Measurements from ENCODE around the gene CELF2. TPM values are rescaled to one million over a fixed set of nuclear protein-coding genes. Genes with fewer than 3 reads are reported as not detected.

The CELF2 gene
- total RNA-seq, 1 donor from 2014 or later = 89.2 TPM

DNA sequence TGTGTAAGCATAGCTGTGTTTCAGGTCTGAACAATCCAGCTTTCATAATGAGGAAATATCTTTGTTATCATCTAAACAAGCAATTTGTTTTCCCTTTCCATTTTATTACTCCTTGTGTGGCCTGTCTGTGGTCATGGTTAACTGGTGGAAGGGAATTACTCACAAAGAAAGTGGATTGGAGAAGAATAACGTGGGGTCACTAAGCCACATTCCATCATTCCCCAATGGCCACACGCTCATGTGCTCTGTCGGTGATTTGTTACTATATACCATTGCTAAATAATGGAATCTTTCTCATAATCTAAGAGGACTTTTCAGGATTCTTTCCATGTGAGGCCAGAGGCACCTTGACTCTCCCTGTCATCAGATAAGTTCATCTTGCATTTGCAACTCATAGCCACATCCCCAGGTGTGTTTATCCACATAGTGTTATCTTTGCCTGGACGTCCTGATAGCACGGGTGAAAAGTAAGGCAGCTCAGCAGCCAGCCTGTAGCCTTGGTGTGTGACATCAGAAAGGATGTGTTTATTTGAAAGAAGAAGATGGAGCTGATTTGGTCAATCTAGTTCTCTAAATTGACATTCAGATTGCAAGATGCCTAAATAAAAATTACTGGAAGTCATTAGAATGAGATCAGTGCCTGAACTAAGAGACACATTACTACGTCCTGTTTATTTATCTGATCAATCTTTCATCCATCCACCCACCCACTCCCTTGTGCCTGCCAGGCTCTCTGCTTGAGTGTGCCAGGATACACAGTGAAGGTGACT, 128.9 kb downstream of the CELF2 start:
- peak overlapping the region; percentile 97 for H3K27ac Mint-ChIP-seq
- DNase-seq = no peak
- H3K9me3 Mint-ChIP-seq = no peaks in the 10 kb centered on the region
- intact Hi-C loops (cut with micrococcal nuclease) = loop anchor here (1.0 to 10.0 kb wide), 3 partner anchors 34 to 96 kb away; no protein-coding TSS in a partner anchor
- ChIA-PET CTCF (interaction anchor here (2.2 to 4.8 kb wide), 5 partner anchors 19 to 124 kb away, joined by 7 to 44 read pairs (median 10); no protein-coding TSS in a partner anchor), POLR2A (interaction anchor here (0.6 to 3.9 kb wide), 4 partner anchors 18 to 96 kb away, joined by 3 to 73 read pairs (median 13); no protein-coding TSS in a partner anchor)
- H3K4me3 Mint-ChIP-seq = peak overlapping the region; percentile 4
- H3K4me1 Mint-ChIP-seq = peaks cover 96% of the 10 kb centered on the region
- H3K36me3 Mint-ChIP-seq (ENCODE audit: low read depth) = no peaks in the 10 kb centered on the region
- no peak for ATAC-seq (ENCODE audit: low read depth)
- TF ChIP-seq, protein P1, sequence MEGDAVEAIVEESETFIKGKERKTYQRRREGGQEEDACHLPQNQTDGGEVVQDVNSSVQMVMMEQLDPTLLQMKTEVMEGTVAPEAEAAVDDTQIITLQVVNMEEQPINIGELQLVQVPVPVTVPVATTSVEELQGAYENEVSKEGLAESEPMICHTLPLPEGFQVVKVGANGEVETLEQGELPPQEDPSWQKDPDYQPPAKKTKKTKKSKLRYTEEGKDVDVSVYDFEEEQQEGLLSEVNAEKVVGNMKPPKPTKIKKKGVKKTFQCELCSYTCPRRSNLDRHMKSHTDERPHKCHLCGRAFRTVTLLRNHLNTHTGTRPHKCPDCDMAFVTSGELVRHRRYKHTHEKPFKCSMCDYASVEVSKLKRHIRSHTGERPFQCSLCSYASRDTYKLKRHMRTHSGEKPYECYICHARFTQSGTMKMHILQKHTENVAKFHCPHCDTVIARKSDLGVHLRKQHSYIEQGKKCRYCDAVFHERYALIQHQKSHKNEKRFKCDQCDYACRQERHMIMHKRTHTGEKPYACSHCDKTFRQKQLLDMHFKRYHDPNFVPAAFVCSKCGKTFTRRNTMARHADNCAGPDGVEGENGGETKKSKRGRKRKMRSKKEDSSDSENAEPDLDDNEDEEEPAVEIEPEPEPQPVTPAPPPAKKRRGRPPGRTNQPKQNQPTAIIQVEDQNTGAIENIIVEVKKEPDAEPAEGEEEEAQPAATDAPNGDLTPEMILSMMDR (IDR thresholded peaks at IDR 0.05) = no peak
- H3K27me3 Mint-ChIP-seq = no peaks in the 10 kb centered on the region

DNA sequence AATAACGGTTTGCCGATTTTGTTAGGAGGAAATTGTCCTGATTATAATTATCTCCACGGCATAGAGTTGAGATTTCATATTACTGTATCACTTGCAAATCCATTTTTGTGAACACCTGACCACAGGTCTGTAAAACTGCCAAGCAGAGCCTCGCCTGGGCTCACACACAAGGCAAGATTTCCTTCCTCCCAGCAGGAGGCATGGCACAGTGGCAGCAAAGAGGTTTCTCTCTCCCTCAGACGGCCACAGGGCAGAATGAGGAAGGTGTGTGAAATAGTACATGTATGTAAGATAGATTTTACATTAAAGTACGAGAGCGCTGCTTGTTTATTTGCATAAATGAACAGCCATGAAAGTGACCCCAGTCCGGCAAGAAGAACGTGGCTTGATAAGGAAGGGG, 130.1 kb downstream of the CELF2 start:
- POLR2A ChIA-PET = interaction anchor here (3.9 kb wide), 1 partner anchor 17 kb away, joined by 73 read pairs; no protein-coding TSS in a partner anchor
- H3K27me3 Mint-ChIP-seq = no peaks in the 10 kb centered on the region

DNA sequence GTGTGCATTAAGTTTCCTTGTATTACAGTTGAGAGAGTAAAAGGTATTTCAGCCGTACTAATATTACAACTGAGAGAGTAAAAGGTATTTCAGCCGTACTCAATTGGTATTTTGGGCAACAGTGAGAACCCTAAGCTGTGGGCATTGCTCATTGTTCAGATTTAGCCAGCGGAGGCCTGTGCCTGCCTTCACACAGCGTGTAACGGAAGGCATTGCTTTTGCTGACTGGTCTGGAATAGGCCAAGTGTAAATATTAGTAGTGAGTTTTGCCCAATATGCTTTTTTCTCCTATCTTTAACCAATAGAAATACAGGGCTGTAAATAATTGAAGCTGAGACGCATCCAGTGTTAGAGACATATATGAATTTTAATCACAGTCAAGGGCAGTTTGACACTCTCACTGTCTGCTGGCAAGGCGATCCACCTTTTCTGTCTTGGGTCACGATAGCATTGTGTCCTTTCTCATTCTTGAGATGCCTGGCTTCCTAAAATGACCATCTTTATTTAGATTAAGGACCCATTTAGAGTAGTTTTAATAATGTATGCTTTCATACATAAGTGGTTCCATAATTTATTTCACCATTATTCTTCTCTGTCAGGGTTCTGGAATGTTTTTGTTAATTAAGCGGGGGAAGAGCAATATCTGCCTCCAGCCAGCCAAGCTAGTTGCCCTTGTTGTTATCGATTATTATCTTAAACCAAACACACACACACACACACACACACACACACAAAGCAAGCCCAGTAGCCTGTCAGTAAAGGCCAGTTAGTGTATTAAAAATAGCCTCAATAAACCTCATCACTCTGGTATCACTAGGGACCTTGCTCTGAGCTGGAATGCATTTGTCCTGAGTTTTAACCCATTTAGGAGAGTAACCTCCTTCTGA, 130.7 kb downstream of the CELF2 start:
- Mint-ChIP-seq H3K36me3 (ENCODE audit: low read depth) (no peaks in the 10 kb centered on the region), H3K27me3 (no peaks in the 10 kb centered on the region), H3K27ac (peak overlapping the region; percentile 97), H3K4me1 (peaks cover 87% of the 10 kb centered on the region), H3K9me3 (no peaks in the 10 kb centered on the region), H3K4me3 (peak overlapping the region; percentile 72)
- ChIA-PET POLR2A (interaction anchor here (0.9 to 3.1 kb wide), 4 partner anchors 13 to 97 kb away, joined by 3 to 33 read pairs (median 4); no protein-coding TSS in a partner anchor), CTCF (interaction anchor here (0.6 to 2.2 kb wide), 5 partner anchors 11 to 562 kb away, joined by 3 to 9 read pairs (median 3); no protein-coding TSS in a partner anchor)
- intact Hi-C loops (cut with micrococcal nuclease) = loop anchor here (1.0 to 10.0 kb wide), 3 partner anchors 9 to 54 kb away; no protein-coding TSS in a partner anchor
- ATAC-seq (ENCODE audit: low read depth) = no peak
- TF ChIP-seq, protein P1 (IDR thresholded peaks at IDR 0.05) = no peak
- DNase-seq = no peak

More for the DNA sequence above, 130.1 kb downstream of the CELF2 start:
- H3K4me1 Mint-ChIP-seq = peaks cover 93% of the 10 kb centered on the region
- intact Hi-C loops (cut with micrococcal nuclease) = loop anchor here (1.0 to 10.0 kb wide), 4 partner anchors 10 to 95 kb away; no protein-coding TSS in a partner anchor
- CTCF ChIA-PET = interaction anchor here (1.5 to 4.8 kb wide), 4 partner anchors 12 to 123 kb away, joined by 4 to 44 read pairs (median 12); no protein-coding TSS in a partner anchor
- H3K27ac Mint-ChIP-seq = peak overlapping the region; percentile 97
- no peaks in the 10 kb centered on the region for H3K36me3 Mint-ChIP-seq (ENCODE audit: low read depth)
- H3K9me3 Mint-ChIP-seq = no peaks in the 10 kb centered on the region
- H3K4me3 Mint-ChIP-seq = peak overlapping the region; percentile 72
- TF ChIP-seq, protein P1 (IDR thresholded peaks at IDR 0.05) = no peak
- DNase-seq (no peak), ATAC-seq (ENCODE audit: low read depth) (peak; percentile 62)

DNA sequence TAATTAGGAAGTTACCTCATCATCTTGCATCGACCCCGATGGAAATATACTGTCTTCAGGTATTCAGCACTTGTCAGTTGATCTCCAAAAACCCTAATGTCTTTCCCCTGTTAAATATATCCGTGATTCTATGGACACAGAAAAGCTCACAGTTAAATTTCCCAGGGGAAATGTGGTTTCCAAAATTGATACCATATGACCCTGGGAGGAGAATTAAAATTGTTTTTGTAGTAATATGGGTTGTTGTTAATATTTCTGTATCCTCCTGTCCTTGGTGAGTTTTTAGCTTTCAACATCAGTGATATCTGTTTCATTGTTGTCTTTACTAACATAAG, 132.1 kb downstream of the CELF2 start:
- Mint-ChIP-seq H3K9me3 (no peaks in the 10 kb centered on the region), H3K27me3 (no peaks in the 10 kb centered on the region), H3K27ac (peak overlapping the region; percentile 97), H3K4me3 (peak overlapping the region; percentile 61), H3K4me1 (peaks cover 87% of the 10 kb centered on the region), H3K36me3 (ENCODE audit: low read depth) (no peaks in the 10 kb centered on the region)
- CTCF ChIA-PET = interaction anchor here (1.0 to 2.2 kb wide), 4 partner anchors 10 to 96 kb away, joined by 3 to 9 read pairs (median 4); no protein-coding TSS in a partner anchor
- TF ChIP-seq, protein P1 (IDR thresholded peaks at IDR 0.05) = no peak
- POLR2A ChIA-PET = interaction anchor here (1.0 to 3.1 kb wide), 5 partner anchors 10 to 96 kb away, joined by 3 to 33 read pairs (median 4); no protein-coding TSS in a partner anchor
- ATAC-seq (ENCODE audit: low read depth) (no peak), DNase-seq (no peak)
- intact Hi-C loops (cut with micrococcal nuclease) = loop anchor here (5.0 to 10.0 kb wide), 2 partner anchors 37 to 55 kb away; no protein-coding TSS in a partner anchor
